Mammary epithelial cell (primary cell): ENCODE measurements around the gene RET.

Experiments
- CTCF ChIP-seq, 2 donors: IDR thresholded peaks in 1 of 2; conservative IDR thresholded peaks in 1 of 2; 2 replicates each; pipeline ENCODE4 v1.5.1; 2011 to 2012; ENCODE audit warnings: inconsistent platforms in 2 of 2, low read length in 2 of 2, mild to moderate bottlenecking in 2 of 2, control low read depth in 1 of 2, low read depth in 1 of 2; ENCODE audit not compliant: insufficient read depth in 1 of 2; ENCODE audit errors: extremely low read depth in 1 of 2
- EZH2 ChIP-seq: IDR thresholded peaks from 2 replicates; pipeline ENCODE4 v1.6.1; 2012; ENCODE audit warnings: low read length, inconsistent platforms, borderline replicate concordance

- TF ChIP-seq CTCF (conservative IDR thresholded peaks at IDR 0.05 in 1 of 2, IDR thresholded peaks at IDR 0.05 in 1 of 2; ENCODE audit: extremely low read depth in 1 of 2, insufficient read depth in 1 of 2, low read depth in 1 of 2, low read length in 2 of 2): no peak
- no peak for TF ChIP-seq EZH2
Measured at GRCh38 chr10:43100366-43100765, 23.5 kb downstream of the RET start.
